ENCODE measurements around the gene RNF135.
"Not testable (repeated sequence)": the region's sequence is repeated elsewhere in the genome, so short reads cannot be mapped to it uniquely, and the experiment has no call there.

RNF135 gene

GRCh38 chr17:31004160-31004559 is 33.3 kb downstream of the RNF135 start:
- FAIRE-seq, result no peak

- FAIRE-seq, result no peak
Observed at GRCh38 chr17:31007695-31008373, 37.0 kb downstream of the RNF135 start.

- no peak for FAIRE-seq
Observed at GRCh38 chr17:31008374-31009041, 37.7 kb downstream of the RNF135 start.

- FAIRE-seq, result not testable (repeated sequence)
Observed at GRCh38 chr17:31009042-31009702, 38.3 kb downstream of the RNF135 start.

- FAIRE-seq, result not testable (repeated sequence)
Observed at GRCh38 chr17:31010014-31010413, 39.2 kb downstream of the RNF135 start.

DNA sequence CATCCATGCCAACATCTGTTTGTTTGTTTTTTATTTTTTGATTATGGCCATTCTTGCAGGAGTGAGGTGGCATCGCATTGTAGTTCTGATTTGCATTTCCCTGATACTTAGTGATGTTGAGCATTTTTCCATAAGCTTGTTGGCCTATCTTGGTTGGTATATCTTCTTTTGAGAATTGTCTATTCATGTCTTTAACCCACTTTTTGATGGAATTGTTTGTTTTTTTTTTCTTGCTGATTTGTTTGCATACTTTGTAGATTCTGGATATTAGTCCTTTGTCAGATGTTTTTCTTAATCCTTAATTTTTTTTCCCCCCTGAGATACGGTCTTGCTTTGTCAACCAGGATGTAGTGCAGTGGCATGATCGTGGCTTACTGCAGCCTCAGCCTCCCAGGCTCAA is 43.0 kb downstream of the RNF135 start:
- FAIRE-seq, result no peak

DNA sequence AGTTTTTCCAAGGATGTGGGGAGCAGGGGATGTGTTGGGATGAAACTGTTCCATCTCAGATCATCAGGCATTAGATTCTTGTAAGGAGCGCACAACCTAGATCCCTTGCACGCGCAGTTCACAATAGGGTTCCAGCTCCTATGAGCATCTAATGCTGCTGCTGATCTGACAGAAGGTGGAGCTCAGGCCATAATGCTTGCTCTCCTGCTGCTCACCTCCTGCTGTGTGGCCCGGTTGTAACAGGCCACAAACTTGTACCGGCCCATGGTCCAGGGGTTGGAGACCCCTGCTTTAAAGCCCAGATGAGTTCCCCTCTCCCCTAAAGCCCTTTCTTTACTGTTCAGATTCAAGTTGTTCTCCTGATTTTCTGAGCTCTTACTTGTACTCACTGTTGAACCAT is 44.8 kb downstream of the RNF135 start:
- FAIRE-seq, result no peak

- no peak for FAIRE-seq
Observed at GRCh38 chr17:31019004-31019403, 48.2 kb downstream of the RNF135 start.

- not testable (repeated sequence) for FAIRE-seq
Observed at GRCh38 chr17:31023171-31023570, 52.3 kb downstream of the RNF135 start.

DNA sequence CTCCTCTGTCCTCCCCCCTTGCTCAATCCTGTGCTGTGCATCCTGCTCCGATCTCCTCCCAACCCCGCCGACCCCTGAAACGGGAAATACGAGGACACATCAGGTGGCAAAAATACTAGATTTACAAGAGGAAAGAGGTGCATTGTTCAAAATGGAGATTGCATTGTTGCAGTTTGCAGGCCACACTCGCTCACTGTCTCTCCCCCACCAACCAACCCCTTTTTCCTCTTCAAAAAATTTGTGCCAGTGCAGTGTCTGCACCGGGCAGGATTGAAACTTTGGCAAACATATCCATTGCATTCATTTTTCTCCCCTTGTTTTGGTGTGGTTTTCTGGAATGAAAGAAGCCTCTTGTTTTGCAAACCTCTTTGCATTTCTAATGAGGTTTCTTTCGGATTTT is 61.0 kb downstream of the RNF135 start:
- FAIRE-seq, result no peak

DNA sequence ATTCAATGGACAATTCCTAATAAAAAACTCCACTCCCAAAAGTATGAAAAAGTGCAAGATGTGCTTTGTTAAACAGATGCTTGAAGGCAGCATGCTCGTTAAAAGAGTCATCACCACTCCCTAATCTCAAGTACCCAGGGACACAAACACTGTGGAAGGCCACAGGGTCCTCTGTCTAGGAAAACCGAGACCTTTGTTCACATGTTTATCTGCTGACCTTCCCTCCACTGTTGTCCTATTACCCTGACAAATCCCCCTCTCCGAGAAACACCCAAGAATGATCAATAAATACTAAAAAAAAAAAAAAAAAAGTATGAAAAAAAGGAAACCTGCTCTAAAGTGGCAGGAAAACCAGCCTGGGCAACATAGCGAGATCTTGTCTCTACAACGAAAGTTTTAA is 64.8 kb downstream of the RNF135 start:
- FAIRE-seq, result not testable (repeated sequence)

DNA sequence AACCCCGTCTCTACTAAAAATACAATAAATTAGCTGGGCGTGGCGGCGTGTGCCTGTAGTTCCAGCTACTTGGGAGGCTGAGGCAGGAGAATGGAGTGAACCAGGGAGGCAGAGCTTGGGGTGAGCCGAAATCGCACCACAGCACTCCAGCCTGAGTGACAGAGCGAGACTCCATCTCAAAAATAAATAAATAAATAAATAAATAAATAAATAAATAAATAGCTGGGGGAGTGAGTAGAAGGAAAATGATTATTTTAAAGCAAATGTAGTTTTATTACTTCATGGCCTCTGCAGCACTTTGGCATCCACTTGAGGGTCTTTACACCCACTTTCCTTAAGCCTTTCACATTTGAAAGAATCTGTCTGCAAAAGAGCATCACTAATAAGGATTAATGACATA is 70.0 kb downstream of the RNF135 start:
- not testable (repeated sequence) for FAIRE-seq

GRCh38 chr17:31042378-31042777 is 71.5 kb downstream of the RNF135 start:
- FAIRE-seq, result not testable (repeated sequence)

- not testable (repeated sequence) for FAIRE-seq
Observed at GRCh38 chr17:31046856-31047425, 76.1 kb downstream of the RNF135 start.

DNA sequence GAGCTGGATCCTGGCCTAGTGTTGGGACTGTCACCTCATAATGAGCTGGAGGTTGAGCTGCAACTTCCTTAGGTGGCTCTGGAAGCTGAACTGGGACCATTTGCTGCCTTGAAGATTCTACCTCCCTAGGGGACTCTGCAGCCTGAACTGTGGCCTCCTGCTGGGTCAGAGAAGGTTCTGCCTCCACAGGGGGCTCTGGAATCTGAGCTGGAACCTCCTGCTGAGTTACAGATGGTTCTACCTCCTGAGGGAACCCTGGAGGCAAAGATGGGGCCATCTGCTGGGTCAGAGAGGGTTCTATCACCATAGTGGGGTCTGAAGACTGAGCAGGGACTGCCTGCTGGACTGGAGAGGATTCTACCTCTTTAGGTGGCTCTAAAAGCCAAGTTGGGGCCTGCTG is 77.3 kb downstream of the RNF135 start:
- FAIRE-seq, result no peak

GRCh38 chr17:31048780-31049179 is 77.9 kb downstream of the RNF135 start:
- FAIRE-seq, result no peak
